ENCODE measurements around the gene FHAD1.

The FHAD1 gene

GRCh38 chr1:15442759-15443158 lies 195.7 kb downstream of the FHAD1 start:
- Histone ChIP-seq H3K79me2 (ENCODE audit: insufficient read depth, low read length) (no peaks in the 10 kb centered on the region), H3K9me3 (ENCODE audit: low read length) (no peaks in the 10 kb centered on the region), H3K27me3 (ENCODE audit: insufficient read depth, low read length) (no peaks in the 10 kb centered on the region; the same call in 1 of the 2 replicates), H3K9me2 (ENCODE audit: low read depth, low read length) (no peaks in the 10 kb centered on the region), H2AFZ (ENCODE audit: low read length) (no peak overlapping the region), H3K4me2 (ENCODE audit: low read length) (no peak overlapping the region), H3K9ac (ENCODE audit: low read length) (no peak overlapping the region), H3K27ac (ENCODE audit: low read depth, low read length, poor library complexity, severe bottlenecking) (no peak overlapping the region), H3F3A (ENCODE audit: insufficient read depth, low read length) (no peaks in the 10 kb centered on the region), H4K20me1 (ENCODE audit: insufficient read depth, low read length) (no peaks in the 10 kb centered on the region), H3K36me3 (ENCODE audit: insufficient read depth, low read length) (no peaks in the 10 kb centered on the region), H3K4me3 (ENCODE audit: low read depth, low read length, poor library complexity, severe bottlenecking) (no peak overlapping the region), H3K4me1 (ENCODE audit: insufficient read depth, low read length, severe bottlenecking) (no peaks in the 10 kb centered on the region)
- TF ChIP-seq, protein P1, sequence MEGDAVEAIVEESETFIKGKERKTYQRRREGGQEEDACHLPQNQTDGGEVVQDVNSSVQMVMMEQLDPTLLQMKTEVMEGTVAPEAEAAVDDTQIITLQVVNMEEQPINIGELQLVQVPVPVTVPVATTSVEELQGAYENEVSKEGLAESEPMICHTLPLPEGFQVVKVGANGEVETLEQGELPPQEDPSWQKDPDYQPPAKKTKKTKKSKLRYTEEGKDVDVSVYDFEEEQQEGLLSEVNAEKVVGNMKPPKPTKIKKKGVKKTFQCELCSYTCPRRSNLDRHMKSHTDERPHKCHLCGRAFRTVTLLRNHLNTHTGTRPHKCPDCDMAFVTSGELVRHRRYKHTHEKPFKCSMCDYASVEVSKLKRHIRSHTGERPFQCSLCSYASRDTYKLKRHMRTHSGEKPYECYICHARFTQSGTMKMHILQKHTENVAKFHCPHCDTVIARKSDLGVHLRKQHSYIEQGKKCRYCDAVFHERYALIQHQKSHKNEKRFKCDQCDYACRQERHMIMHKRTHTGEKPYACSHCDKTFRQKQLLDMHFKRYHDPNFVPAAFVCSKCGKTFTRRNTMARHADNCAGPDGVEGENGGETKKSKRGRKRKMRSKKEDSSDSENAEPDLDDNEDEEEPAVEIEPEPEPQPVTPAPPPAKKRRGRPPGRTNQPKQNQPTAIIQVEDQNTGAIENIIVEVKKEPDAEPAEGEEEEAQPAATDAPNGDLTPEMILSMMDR (IDR thresholded peaks at IDR 0.05; ENCODE audit: low read length): no peak

DNA sequence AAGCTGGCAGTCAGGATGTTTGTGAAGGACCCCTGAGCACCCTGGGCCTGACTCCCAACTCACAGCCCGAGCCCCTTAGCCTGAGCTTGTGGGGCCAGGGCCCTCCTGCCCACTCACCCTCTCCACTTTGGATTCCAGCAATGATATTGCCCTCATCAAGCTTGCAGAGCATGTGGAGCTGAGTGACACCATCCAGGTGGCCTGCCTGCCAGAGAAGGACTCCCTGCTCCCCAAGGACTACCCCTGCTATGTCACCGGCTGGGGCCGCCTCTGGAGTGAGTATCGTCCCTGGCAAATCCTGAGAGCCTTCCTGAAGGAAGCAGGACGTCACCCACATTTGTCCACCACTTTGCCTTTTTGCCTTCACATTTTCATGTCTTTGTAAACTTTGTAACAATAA lies 196.3 kb downstream of the FHAD1 start:
- Histone ChIP-seq H2AFZ (ENCODE audit: low read length) (no peak overlapping the region), H3K4me1 (ENCODE audit: insufficient read depth, low read length, severe bottlenecking) (no peaks in the 10 kb centered on the region), H4K20me1 (ENCODE audit: insufficient read depth, low read length) (no peaks in the 10 kb centered on the region), H3K4me3 (ENCODE audit: low read depth, low read length, poor library complexity, severe bottlenecking) (no peak overlapping the region), H3K9me2 (ENCODE audit: low read depth, low read length) (no peaks in the 10 kb centered on the region), H3K79me2 (ENCODE audit: insufficient read depth, low read length) (no peaks in the 10 kb centered on the region), H3K36me3 (ENCODE audit: insufficient read depth, low read length) (no peaks in the 10 kb centered on the region), H3K9me3 (ENCODE audit: low read length) (no peaks in the 10 kb centered on the region), H3K4me2 (ENCODE audit: low read length) (no peak overlapping the region), H3K27ac (ENCODE audit: low read depth, low read length, poor library complexity, severe bottlenecking) (no peak overlapping the region), H3K27me3 (ENCODE audit: insufficient read depth, low read length) (no peaks in the 10 kb centered on the region; the same call in 1 of the 2 replicates), H3F3A (ENCODE audit: insufficient read depth, low read length) (no peaks in the 10 kb centered on the region), H3K9ac (ENCODE audit: low read length) (no peak overlapping the region)
- no peak for TF ChIP-seq EZH2 (IDR thresholded peaks at IDR 0.05; ENCODE audit: borderline replicate concordance, low read length)
- TF ChIP-seq, protein P1 (IDR thresholded peaks at IDR 0.05; ENCODE audit: low read length): no peak

DNA sequence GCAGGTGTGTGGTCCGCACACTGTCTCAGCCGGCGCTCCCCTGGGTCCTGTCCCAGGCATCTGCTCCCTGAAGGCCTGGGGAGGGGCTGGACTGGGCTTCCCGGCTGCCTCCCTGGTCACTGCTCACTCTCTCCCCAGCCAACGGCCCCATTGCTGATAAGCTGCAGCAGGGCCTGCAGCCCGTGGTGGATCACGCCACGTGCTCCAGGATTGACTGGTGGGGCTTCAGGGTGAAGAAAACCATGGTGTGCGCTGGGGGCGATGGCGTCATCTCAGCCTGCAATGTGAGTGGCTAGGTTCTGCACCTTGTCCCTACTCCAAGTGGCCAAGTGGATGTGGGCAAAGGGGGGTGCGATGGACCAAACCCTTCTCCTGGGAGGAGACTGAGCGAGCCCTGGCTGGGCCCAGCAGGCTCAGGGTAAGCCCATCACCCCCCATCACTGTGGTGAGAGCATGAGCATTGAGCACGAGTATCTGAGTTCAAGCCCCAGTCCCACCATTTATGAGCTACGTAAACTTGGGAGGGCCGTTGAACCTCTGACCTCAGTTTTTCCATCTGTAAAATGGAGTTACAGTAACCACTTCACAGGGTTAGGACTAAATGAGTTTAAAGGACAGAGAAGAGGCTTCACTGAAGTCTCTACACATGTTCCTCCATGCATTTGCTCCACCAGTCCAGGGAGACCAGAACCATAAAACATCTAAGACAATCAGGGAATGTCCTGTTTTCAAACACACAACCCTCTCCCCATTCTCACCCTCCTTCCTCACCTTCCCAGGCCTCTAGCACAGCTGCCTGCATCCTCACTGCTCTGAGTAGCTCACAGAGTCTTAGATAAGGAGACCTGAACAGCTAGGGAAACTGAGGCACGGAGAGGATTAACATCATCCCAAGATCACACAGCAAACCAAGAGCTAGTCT lies 197.7 kb downstream of the FHAD1 start:
- Histone ChIP-seq H3K27ac (ENCODE audit: low read depth, low read length, poor library complexity, severe bottlenecking) (no peak overlapping the region), H3K27me3 (ENCODE audit: insufficient read depth, low read length) (no peaks in the 10 kb centered on the region), H2AFZ (ENCODE audit: low read length) (no peak overlapping the region), H4K20me1 (ENCODE audit: insufficient read depth, low read length) (no peaks in the 10 kb centered on the region), H3K9me2 (ENCODE audit: low read depth, low read length) (no peaks in the 10 kb centered on the region), H3K9me3 (ENCODE audit: low read length) (no peaks in the 10 kb centered on the region), H3K4me3 (ENCODE audit: low read depth, low read length, poor library complexity, severe bottlenecking) (no peak overlapping the region), H3F3A (ENCODE audit: insufficient read depth, low read length) (no peaks in the 10 kb centered on the region), H3K79me2 (ENCODE audit: insufficient read depth, low read length) (no peaks in the 10 kb centered on the region), H3K4me1 (ENCODE audit: insufficient read depth, low read length, severe bottlenecking) (no peaks in the 10 kb centered on the region), H3K9ac (ENCODE audit: low read length) (no peak overlapping the region), H3K4me2 (ENCODE audit: low read length) (no peak overlapping the region), H3K36me3 (ENCODE audit: insufficient read depth, low read length) (no peaks in the 10 kb centered on the region)
- TF ChIP-seq, protein P1 (IDR thresholded peaks at IDR 0.05; ENCODE audit: low read length): no peak

Data from OCI-LY1 (cell line).